Adipocyte (in vitro differentiated cells): ENCODE measurements around the gene RAB32.

ENCODE experiments used
- DNase-seq: peaks from one replicate; pipeline ENCODE4 v3.0.0-alpha.2; 2015; ENCODE audit warnings: low read depth
- H3K27me3 ChIP-seq: replicated peaks from 2 replicates; pipeline ENCODE4 v1.7.0; 2013; ENCODE audit warnings: mild to moderate bottlenecking, low read length, moderate library complexity; ENCODE audit not compliant: control insufficient read depth, insufficient read depth
- H3K36me3 ChIP-seq: 2 replicates; pipeline ENCODE4 v1.7.0; 2013; ENCODE audit warnings: low read length, mild to moderate bottlenecking, moderate library complexity; ENCODE audit not compliant: control insufficient read depth, insufficient read depth, severe bottlenecking
- H3K4me1 ChIP-seq: 2 replicates; pipeline ENCODE4 v1.7.0; 2013; ENCODE audit warnings: mild to moderate bottlenecking, low read length, moderate library complexity; ENCODE audit not compliant: control insufficient read depth, insufficient read depth
- H3K4me3 ChIP-seq: 2 replicates; pipeline ENCODE4 v1.7.0; 2013; ENCODE audit warnings: mild to moderate bottlenecking, low read length, moderate library complexity
- H3K9ac ChIP-seq: 2 replicates; pipeline ENCODE4 v1.7.0; 2013; ENCODE audit warnings: mild to moderate bottlenecking, low read length, moderate library complexity
- H3K9me3 ChIP-seq: 2 replicates; pipeline ENCODE4 v1.7.0; 2013; ENCODE audit warnings: mild to moderate bottlenecking, low read length, moderate library complexity; ENCODE audit not compliant: control insufficient read depth

The RAB32 gene

DNA sequence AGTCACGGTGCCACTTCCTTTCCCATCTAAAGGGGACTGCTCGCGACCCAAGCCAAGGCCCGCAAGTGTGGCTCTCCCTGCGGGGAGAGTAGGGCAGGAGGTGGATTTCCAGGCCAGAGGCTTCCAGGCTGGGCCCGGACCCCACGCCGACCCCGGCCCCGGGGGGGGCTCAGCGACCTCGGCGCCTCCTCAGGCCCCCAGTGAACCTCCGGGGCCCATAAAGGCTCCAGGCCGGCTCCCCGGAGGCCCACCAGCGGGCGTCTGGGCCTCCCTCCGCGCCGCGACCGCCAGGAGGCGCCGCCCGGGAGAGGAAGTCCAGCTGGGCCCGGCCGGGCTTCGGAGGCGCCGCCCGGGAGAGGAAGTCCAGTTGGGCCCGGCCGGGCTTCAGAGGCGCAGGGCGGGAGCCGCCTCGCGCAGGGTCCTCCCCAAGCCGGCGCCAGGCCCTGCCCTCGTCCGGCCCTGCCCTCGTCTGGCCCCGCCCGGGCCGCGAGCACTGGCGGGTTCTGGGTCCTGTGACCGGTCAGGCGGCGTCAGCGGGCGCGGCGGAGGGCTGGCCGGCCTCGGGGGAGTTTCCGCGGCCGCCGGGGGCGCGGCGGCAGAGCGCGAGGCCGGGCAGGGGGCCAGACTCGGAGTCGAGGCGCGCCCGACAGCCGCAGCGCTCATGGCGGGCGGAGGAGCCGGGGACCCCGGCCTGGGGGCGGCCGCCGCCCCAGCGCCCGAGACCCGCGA is at the start of gene RAB32:
Gene RAB32 (plus strand): TSS at position 623 of the 729 bp plus-strand sequence. CDS start 39 bp downstream, at position 662.
- H3K9ac ChIP-seq = peak within 1 kb of the TSS; percentile 95
- H3K36me3 ChIP-seq = no peaks in the 10 kb centered on the region
- no peaks in the 10 kb centered on the region for H3K27me3 ChIP-seq
- H3K4me1 ChIP-seq = peaks cover 24% of the 10 kb centered on the region
- H3K4me3 ChIP-seq = peak within 1 kb of the TSS; percentile 93
- H3K9me3 ChIP-seq = no peaks in the 10 kb centered on the region
- DNase-seq = peak; percentile 98

DNA sequence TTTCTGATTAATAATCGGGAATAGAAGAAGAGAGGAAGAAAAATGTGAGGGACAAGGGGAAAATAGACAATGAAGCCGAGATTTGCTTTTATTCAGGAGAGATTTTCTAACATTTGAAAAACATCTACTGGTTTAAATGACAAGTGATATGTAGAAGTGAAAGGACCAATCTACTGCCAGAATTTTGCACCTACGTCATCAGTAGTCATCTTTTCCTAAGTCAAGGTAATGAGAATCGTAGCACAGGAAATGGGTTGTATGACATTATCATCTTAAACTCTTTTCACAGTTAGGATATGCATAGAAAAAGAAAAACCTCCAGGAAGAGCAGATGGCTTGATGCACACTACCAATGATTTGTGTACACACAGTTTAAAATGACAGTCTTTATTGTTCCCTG is 45.3 kb upstream of the RAB32 start:
- no peaks in the 10 kb centered on the region for H3K27me3 ChIP-seq
- no peak for DNase-seq
- no peaks in the 10 kb centered on the region for H3K36me3 ChIP-seq
- no peaks in the 10 kb centered on the region for H3K9me3 ChIP-seq
- H3K9ac ChIP-seq = no peak overlapping the region
- no peak overlapping the region for H3K4me3 ChIP-seq
- H3K4me1 ChIP-seq = no peaks in the 10 kb centered on the region

DNA sequence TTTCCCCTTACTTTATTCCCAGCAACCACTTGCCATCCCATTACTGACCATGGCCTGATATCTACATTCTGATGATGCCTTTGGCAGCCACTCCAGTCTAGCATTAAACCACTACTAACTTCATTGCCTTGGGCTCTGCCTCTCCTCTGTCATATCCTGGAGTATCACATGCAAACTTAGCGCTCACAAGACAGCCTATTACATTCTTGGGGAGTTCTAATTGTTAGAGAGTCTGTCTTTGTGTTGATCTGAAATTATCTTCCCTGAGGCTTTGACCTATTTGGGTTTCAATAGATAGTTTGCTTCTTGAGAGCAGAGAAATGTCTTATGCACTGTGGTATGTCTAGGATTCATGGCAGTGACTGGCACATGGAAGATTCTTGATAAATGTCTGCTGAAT is 40.5 kb upstream of the RAB32 start:
- DNase-seq = no peak
- no peaks in the 10 kb centered on the region for H3K27me3 ChIP-seq
- H3K4me3 ChIP-seq = no peak overlapping the region
- no peak overlapping the region for H3K9ac ChIP-seq
- no peaks in the 10 kb centered on the region for H3K4me1 ChIP-seq
- H3K9me3 ChIP-seq = no peaks in the 10 kb centered on the region
- no peaks in the 10 kb centered on the region for H3K36me3 ChIP-seq

DNA sequence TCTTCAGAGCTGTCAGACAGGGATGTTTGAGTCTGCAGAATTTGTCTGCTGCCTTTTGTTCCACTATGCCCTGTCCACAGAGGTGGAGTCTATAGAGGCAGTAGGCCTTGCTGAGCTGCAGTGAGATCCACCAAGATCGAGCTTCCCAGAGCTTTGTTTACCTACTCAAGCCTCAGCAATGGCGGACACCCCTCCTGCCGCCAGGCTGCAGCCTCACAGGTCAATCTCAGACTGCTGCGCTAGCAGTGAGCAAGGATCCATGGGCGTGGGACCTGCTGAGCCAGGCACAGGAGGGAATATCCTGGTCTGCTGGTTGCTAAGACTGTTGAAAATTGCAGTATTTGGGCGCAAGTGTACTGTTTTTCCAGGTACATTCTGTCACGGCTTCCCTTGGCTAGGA is 28.4 kb upstream of the RAB32 start:
- no peaks in the 10 kb centered on the region for H3K36me3 ChIP-seq

DNA sequence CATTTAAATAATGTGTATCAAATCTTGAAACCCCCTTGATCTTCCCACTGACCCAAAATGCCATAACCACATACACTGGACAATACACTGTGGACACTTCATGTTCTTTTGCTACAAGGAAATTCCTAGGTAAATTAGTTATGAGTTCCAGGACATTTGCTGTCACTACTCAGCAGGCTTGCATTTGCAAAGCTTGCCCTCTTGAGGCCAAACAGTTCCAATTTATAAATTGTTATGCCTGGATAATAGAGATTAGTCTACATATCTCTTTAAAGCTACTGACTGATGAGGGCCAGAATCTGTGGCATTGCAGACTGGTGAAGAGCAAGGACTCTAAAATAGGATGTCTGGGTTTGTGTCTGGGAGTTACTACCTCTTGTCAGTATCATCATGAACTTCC is 17.4 kb upstream of the RAB32 start:
- H3K9me3 ChIP-seq = no peaks in the 10 kb centered on the region
- DNase-seq = peak; percentile 47
- H3K4me1 ChIP-seq = no peaks in the 10 kb centered on the region
- no peak overlapping the region for H3K4me3 ChIP-seq
- no peak overlapping the region for H3K9ac ChIP-seq
- H3K36me3 ChIP-seq = no peaks in the 10 kb centered on the region
- no peaks in the 10 kb centered on the region for H3K27me3 ChIP-seq

More for the DNA sequence above, 28.4 kb upstream of the RAB32 start:
- Histone ChIP-seq H3K9me3 (peaks cover 5% of the 10 kb centered on the region), H3K27me3 (no peaks in the 10 kb centered on the region), H3K4me1 (no peaks in the 10 kb centered on the region), H3K9ac (no peak overlapping the region), H3K4me3 (no peak overlapping the region)
- DNase-seq = no peak

DNA sequence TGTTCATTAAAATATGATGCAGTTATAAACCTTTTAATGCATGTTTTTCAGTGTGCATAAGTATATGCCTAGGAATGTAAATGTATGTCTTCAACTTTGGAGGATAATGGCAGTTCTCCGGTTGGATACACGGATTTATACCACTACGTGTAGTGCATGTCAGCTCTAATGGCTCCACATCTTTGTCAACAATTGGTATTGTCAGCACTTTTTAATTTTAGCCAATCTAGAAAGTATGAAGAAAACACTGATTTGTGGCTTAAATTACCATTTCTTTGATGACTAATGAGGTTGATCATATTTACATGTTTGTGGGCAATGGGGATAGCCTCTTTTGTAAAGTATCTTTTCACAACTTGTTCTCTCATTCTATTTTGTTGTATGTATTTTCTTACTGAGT is 10.9 kb upstream of the RAB32 start:
- H3K27me3 ChIP-seq = no peaks in the 10 kb centered on the region
- no peaks in the 10 kb centered on the region for H3K36me3 ChIP-seq
- no peak for DNase-seq
- H3K9me3 ChIP-seq = no peaks in the 10 kb centered on the region
- no peak overlapping the region for H3K4me3 ChIP-seq
- H3K9ac ChIP-seq = no peak overlapping the region
- no peaks in the 10 kb centered on the region for H3K4me1 ChIP-seq

DNA sequence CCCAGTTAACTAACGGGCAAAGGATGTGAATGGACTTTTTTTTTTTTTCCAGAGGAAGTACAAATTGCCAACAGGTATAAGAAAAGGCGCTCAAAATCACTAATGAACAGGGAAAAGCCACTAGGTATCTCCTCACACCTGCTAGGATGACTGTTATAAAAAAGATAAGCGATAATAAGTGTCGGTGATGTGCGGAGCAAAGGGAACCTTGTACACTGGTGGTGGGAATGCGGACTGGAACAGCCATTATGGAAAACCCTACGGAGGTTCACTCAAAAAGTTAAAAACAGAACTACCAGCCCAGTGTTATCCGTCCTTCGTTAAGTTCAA is 787 bp upstream of the RAB32 start:
- peak overlapping the region; percentile 82 for H3K4me3 ChIP-seq
- peak overlapping the region; percentile 90 for H3K9ac ChIP-seq
- H3K27me3 ChIP-seq = no peaks in the 10 kb centered on the region
- H3K9me3 ChIP-seq = no peaks in the 10 kb centered on the region
- no peaks in the 10 kb centered on the region for H3K36me3 ChIP-seq
- H3K4me1 ChIP-seq = peaks cover 24% of the 10 kb centered on the region
- DNase-seq = no peak

DNA sequence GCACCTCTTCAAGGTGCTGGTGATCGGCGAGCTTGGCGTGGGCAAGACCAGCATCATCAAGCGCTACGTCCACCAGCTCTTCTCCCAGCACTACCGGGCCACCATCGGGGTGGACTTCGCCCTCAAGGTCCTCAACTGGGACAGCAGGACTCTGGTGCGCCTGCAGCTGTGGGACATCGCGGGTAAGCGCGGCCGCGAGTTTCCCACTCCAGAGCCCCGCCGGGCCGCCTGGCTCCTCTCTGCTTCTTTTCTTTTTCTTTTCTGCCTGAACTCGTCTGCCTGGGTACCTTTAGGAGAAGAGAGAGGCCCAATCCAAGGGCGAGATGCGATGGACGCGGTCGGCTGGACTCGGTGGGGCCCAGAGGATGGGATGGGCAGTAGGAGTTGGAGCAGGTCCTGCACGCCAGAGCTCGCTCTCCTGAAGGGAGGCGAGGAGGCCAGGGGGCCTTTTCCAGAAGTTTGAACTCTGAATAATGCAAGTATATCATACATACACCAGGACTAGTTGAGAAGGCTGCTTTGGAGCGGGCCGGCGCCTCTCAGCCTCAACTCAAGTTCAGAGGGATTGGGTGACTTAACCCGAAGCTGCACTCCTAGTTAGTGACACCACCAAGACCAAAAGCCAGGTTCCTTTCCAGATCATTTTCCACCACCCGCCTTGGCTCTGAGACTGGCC is 445 bp downstream of the RAB32 start:
- H3K9ac ChIP-seq = peak overlapping the region; percentile 95
- H3K36me3 ChIP-seq = no peaks in the 10 kb centered on the region
- H3K27me3 ChIP-seq = no peaks in the 10 kb centered on the region
- peaks cover 24% of the 10 kb centered on the region for H3K4me1 ChIP-seq
- DNase-seq = peak; percentile 71
- H3K4me3 ChIP-seq = peak overlapping the region; percentile 93
- H3K9me3 ChIP-seq = no peaks in the 10 kb centered on the region

DNA sequence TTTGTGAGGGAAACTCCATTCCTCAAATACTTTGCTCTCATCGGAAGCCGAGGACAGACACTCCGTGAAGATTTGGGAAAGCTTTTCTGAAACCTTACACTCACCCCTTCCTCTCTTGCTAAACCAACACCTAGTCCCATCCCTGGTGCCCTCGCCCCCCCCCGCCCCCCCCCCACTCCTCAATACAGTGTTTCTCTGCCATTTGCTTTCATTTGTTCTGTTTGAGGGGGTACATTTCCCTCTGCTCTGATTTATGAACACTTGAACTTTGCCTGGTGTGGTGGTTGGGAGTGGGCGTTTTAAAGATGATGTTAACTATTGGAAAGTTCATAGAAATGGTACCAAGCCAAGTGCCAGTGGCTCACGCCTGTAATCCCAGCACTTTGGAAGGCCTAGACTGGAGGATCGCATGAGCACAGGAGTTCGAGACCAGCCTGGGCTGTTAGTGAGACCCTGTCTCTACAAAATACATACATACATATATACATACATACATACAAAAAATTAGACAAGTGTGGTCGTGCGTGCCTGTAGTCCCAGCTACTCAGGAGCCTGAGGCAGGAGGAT is 1.1 kb downstream of the RAB32 start:
- no peaks in the 10 kb centered on the region for H3K9me3 ChIP-seq
- peak overlapping the region; percentile 95 for H3K9ac ChIP-seq
- H3K4me3 ChIP-seq = peak overlapping the region; percentile 93
- peak; percentile 43 for DNase-seq
- peaks cover 24% of the 10 kb centered on the region for H3K4me1 ChIP-seq
- H3K27me3 ChIP-seq = no peaks in the 10 kb centered on the region
- H3K36me3 ChIP-seq = peaks cover 3% of the 10 kb centered on the region

DNA sequence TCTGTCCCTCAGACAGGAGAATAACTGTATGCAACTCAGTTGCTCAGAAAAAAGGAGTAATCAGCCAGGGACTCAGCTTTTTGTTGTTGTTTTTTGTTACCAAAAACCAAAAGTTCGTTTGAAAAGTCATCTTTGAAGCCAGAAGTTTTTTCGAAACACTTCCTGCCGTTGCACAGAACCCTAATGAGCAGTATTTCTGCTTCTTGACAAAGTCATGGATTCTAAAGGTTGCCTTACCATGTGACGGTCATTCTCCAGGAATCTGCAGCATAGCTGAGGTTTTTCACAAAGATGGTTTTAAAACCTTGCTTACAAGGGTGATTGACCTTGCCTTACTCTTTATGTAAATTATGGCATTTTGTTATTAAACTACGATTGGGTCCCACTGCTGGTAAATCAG is 1.9 kb downstream of the RAB32 start:
- peaks cover 24% of the 10 kb centered on the region for H3K4me1 ChIP-seq
- H3K4me3 ChIP-seq = peak overlapping the region; percentile 93
- no peaks in the 10 kb centered on the region for H3K9me3 ChIP-seq
- peak overlapping the region; percentile 71 for H3K9ac ChIP-seq
- H3K36me3 ChIP-seq = peaks cover 8% of the 10 kb centered on the region
- peak; percentile 65 for DNase-seq
- H3K27me3 ChIP-seq = no peaks in the 10 kb centered on the region

DNA sequence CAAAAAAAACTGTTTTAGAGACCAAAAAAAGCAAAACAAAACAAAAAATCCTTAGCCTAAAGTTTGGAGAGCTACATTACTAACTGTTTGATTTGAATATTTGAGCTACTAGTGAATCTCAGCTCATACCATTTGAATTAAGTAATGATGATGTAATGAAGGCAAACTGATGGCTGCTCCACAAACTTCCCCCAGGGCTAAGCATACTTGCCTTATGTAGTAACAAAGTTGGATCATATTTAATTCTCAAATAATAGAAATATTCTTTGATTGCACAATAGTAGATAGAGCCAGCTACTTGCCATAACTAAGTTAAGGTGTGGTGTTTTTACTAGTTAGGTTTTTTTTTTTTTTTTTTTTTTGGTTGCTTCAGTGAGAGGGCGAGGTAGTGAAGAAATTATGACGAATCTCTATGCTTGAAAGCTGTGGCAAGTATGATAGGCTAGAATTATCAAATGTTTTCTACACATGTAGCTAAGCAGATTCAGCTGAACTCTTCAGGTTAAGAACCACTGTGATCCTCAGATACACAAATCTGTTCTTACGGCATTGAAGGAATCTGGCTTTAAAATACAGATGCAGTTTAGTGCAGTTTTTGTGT is 2.9 kb downstream of the RAB32 start:
- Histone ChIP-seq H3K4me3 (peak overlapping the region; percentile 93), H3K9me3 (no peaks in the 10 kb centered on the region), H3K27me3 (no peaks in the 10 kb centered on the region), H3K4me1 (peaks cover 31% of the 10 kb centered on the region), H3K9ac (peak overlapping the region; percentile 45), H3K36me3 (peaks cover 12% of the 10 kb centered on the region)
- peak; percentile 95 for DNase-seq
